ENCODE results near the gene AGRN. TPM values are rescaled to one million over a fixed set of nuclear protein-coding genes. Genes with fewer than 3 reads are reported as not detected.
A peak's percentile ranks its signal among the peaks of the same experiment; 100 is the strongest.

AGRN gene
- total RNA-seq, 1 experiment from 2014 or later = 184 TPM

DNA sequence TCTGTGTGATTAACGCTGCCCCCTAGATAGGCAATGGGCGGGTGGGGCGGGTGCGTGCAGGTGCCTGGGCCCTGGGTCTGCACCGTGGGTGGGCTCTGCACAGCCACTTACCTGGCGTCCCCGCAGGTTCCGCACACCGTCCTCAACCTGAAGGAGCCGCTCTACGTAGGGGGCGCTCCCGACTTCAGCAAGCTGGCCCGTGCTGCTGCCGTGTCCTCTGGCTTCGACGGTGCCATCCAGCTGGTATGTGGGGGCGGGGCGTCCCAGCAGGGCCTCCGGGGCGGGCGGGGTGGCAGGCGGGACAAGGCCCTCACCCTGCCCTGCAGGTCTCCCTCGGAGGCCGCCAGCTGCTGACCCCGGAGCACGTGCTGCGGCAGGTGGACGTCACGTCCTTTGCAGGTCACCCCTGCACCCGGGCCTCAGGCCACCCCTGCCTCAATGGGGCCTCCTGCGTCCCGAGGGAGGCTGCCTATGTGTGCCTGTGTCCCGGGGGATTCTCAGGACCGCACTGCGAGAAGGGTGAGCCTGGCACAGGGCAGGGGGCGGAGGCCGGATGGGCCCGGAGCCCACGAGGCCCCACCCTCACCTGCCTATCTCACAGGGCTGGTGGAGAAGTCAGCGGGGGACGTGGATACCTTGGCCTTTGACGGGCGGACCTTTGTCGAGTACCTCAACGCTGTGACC, 31.3 kb downstream of the AGRN start:
- H3K4me1 Mint-ChIP-seq = no peaks in the 10 kb centered on the region
- ChIA-PET POLR2A (interaction anchor here (0.7 kb wide), 1 partner anchor 10 kb away, joined by 3 read pairs; no protein-coding TSS in a partner anchor), CTCF (interaction anchor here (0.7 to 2.0 kb wide), 4 partner anchors 12 to 107 kb away, joined by 3 to 7 read pairs (median 4); no protein-coding TSS in a partner anchor)
- H3K9me3 Mint-ChIP-seq = peaks cover 6% of the 10 kb centered on the region
- H3K27me3 Mint-ChIP-seq (ENCODE audit: low read depth) = no peaks in the 10 kb centered on the region
- TF ChIP-seq MYBL2 (CRISPR knock-in tag; IDR thresholded peaks at IDR 0.05) (no peak), SMAD3 (CRISPR knock-in tag; IDR thresholded peaks at IDR 0.05; ENCODE audit: borderline replicate concordance) (no peak), ZNF423 (CRISPR knock-in tag; IDR thresholded peaks at IDR 0.05) (no peak), SMAD4 (CRISPR knock-in tag; IDR thresholded peaks at IDR 0.05) (no peak), NFATC4 (CRISPR knock-in tag; IDR thresholded peaks at IDR 0.05) (no peak), IRF2 (CRISPR knock-in tag; IDR thresholded peaks at IDR 0.05; ENCODE audit: borderline replicate concordance, low read depth) (no peak), GTF2I (CRISPR knock-in tag; conservative IDR thresholded peaks at IDR 0.05) (no peak), ATF1 (CRISPR knock-in tag; IDR thresholded peaks at IDR 0.05) (no peak), ZNF138 (CRISPR knock-in tag; conservative IDR thresholded peaks at IDR 0.05) (no peak), ZNF219 (CRISPR knock-in tag; IDR thresholded peaks at IDR 0.05; ENCODE audit: borderline replicate concordance) (no peak), NFE2L1 (CRISPR knock-in tag; IDR thresholded peaks at IDR 0.05) (no peak), ZNF416 (CRISPR knock-in tag; IDR thresholded peaks at IDR 0.05) (no peak)
- TF ChIP-seq, protein P1, sequence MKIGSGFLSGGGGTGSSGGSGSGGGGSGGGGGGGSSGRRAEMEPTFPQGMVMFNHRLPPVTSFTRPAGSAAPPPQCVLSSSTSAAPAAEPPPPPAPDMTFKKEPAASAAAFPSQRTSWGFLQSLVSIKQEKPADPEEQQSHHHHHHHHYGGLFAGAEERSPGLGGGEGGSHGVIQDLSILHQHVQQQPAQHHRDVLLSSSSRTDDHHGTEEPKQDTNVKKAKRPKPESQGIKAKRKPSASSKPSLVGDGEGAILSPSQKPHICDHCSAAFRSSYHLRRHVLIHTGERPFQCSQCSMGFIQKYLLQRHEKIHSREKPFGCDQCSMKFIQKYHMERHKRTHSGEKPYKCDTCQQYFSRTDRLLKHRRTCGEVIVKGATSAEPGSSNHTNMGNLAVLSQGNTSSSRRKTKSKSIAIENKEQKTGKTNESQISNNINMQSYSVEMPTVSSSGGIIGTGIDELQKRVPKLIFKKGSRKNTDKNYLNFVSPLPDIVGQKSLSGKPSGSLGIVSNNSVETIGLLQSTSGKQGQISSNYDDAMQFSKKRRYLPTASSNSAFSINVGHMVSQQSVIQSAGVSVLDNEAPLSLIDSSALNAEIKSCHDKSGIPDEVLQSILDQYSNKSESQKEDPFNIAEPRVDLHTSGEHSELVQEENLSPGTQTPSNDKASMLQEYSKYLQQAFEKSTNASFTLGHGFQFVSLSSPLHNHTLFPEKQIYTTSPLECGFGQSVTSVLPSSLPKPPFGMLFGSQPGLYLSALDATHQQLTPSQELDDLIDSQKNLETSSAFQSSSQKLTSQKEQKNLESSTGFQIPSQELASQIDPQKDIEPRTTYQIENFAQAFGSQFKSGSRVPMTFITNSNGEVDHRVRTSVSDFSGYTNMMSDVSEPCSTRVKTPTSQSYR (CRISPR knock-in tag; IDR thresholded peaks at IDR 0.05) = no peak
- TF ChIP-seq, protein P2, sequence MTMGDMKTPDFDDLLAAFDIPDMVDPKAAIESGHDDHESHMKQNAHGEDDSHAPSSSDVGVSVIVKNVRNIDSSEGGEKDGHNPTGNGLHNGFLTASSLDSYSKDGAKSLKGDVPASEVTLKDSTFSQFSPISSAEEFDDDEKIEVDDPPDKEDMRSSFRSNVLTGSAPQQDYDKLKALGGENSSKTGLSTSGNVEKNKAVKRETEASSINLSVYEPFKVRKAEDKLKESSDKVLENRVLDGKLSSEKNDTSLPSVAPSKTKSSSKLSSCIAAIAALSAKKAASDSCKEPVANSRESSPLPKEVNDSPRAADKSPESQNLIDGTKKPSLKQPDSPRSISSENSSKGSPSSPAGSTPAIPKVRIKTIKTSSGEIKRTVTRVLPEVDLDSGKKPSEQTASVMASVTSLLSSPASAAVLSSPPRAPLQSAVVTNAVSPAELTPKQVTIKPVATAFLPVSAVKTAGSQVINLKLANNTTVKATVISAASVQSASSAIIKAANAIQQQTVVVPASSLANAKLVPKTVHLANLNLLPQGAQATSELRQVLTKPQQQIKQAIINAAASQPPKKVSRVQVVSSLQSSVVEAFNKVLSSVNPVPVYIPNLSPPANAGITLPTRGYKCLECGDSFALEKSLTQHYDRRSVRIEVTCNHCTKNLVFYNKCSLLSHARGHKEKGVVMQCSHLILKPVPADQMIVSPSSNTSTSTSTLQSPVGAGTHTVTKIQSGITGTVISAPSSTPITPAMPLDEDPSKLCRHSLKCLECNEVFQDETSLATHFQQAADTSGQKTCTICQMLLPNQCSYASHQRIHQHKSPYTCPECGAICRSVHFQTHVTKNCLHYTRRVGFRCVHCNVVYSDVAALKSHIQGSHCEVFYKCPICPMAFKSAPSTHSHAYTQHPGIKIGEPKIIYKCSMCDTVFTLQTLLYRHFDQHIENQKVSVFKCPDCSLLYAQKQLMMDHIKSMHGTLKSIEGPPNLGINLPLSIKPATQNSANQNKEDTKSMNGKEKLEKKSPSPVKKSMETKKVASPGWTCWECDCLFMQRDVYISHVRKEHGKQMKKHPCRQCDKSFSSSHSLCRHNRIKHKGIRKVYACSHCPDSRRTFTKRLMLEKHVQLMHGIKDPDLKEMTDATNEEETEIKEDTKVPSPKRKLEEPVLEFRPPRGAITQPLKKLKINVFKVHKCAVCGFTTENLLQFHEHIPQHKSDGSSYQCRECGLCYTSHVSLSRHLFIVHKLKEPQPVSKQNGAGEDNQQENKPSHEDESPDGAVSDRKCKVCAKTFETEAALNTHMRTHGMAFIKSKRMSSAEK (CRISPR knock-in tag; IDR thresholded peaks at IDR 0.05; ENCODE audit: borderline replicate concordance) = no peak
- no peak overlapping the region for H3K27ac Mint-ChIP-seq
- no peak for DNase-seq (ENCODE audit: low spot score)
- H3K36me3 Mint-ChIP-seq = peaks cover 20% of the 10 kb centered on the region
- H3K4me3 Mint-ChIP-seq = no peak overlapping the region
- peak; percentile 54 for ATAC-seq

DNA sequence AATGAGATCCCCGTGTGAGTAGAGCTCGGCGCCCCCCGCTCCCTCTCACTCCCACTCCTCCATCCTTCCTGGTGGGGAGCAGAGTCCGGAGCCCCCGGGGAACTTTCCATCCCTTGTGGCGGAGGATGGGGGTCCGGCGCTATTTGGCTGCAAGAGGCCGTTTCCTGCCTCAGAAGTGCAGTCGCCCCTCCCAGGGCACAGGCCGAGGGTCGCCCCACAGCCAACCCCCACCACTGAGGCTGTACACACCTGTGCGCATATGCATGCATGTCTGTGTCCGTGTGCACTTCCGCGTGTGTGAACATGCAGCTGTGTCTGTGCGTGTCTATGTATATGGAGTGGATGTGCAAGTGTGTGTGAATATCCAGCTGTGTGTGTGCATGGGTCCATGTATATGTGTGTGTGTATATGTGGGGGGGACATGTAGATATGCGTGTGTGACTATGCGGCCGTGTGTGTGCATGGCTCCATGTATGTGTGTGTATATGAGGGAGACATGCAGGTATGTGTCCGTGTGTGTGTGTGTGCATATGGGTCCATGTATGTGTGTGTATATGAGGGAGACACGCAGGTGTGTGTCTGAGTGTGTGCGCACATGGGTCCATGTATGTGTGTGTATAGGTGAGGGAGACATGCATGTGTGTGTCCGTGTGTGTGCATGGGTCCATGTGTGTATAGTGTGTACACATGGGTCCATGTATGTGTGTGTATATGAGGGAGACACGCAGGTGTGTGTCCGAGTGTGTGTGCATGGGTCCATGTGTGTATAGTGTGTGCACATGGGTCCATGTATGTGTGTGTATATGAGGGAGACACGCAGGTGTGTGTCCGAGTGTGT, 32.3 kb downstream of the AGRN start:
- Mint-ChIP-seq H3K4me3 (no peak overlapping the region), H3K36me3 (peaks cover 17% of the 10 kb centered on the region), H3K27me3 (ENCODE audit: low read depth) (peaks cover 4% of the 10 kb centered on the region), H3K4me1 (no peaks in the 10 kb centered on the region), H3K9me3 (peaks cover 6% of the 10 kb centered on the region), H3K27ac (peak overlapping the region; percentile 41)
- no peak for ATAC-seq
- ChIA-PET CTCF (interaction anchor here (2.0 kb wide), 1 partner anchor 11 kb away, joined by 7 read pairs; no protein-coding TSS in a partner anchor), POLR2A (no interaction called here)
- DNase-seq (ENCODE audit: low spot score) = no peak
- no peak for TF ChIP-seq NFYB (CRISPR knock-in tag; conservative IDR thresholded peaks at IDR 0.05; ENCODE audit: low read depth)
- TF ChIP-seq ZNF423 (CRISPR knock-in tag; IDR thresholded peaks at IDR 0.05) = no peak
- TF ChIP-seq, protein P3, sequence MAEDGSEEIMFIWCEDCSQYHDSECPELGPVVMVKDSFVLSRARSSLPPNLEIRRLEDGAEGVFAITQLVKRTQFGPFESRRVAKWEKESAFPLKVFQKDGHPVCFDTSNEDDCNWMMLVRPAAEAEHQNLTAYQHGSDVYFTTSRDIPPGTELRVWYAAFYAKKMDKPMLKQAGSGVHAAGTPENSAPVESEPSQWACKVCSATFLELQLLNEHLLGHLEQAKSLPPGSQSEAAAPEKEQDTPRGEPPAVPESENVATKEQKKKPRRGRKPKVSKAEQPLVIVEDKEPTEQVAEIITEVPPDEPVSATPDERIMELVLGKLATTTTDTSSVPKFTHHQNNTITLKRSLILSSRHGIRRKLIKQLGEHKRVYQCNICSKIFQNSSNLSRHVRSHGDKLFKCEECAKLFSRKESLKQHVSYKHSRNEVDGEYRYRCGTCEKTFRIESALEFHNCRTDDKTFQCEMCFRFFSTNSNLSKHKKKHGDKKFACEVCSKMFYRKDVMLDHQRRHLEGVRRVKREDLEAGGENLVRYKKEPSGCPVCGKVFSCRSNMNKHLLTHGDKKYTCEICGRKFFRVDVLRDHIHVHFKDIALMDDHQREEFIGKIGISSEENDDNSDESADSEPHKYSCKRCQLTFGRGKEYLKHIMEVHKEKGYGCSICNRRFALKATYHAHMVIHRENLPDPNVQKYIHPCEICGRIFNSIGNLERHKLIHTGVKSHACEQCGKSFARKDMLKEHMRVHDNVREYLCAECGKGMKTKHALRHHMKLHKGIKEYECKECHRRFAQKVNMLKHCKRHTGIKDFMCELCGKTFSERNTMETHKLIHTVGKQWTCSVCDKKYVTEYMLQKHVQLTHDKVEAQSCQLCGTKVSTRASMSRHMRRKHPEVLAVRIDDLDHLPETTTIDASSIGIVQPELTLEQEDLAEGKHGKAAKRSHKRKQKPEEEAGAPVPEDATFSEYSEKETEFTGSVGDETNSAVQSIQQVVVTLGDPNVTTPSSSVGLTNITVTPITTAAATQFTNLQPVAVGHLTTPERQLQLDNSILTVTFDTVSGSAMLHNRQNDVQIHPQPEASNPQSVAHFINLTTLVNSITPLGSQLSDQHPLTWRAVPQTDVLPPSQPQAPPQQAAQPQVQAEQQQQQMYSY (CRISPR knock-in tag; IDR thresholded peaks at IDR 0.05) = no peak
- TF ChIP-seq, protein P4, sequence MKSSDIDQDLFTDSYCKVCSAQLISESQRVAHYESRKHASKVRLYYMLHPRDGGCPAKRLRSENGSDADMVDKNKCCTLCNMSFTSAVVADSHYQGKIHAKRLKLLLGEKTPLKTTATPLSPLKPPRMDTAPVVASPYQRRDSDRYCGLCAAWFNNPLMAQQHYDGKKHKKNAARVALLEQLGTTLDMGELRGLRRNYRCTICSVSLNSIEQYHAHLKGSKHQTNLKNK (CRISPR knock-in tag; IDR thresholded peaks at IDR 0.05) = no peak
- no peak for TF ChIP-seq SMAD3 (CRISPR knock-in tag; IDR thresholded peaks at IDR 0.05; ENCODE audit: borderline replicate concordance)
- no peak for TF ChIP-seq ZNF317 (CRISPR knock-in tag; IDR thresholded peaks at IDR 0.05; ENCODE audit: borderline replicate concordance, low read depth)
- TF ChIP-seq, protein P5, sequence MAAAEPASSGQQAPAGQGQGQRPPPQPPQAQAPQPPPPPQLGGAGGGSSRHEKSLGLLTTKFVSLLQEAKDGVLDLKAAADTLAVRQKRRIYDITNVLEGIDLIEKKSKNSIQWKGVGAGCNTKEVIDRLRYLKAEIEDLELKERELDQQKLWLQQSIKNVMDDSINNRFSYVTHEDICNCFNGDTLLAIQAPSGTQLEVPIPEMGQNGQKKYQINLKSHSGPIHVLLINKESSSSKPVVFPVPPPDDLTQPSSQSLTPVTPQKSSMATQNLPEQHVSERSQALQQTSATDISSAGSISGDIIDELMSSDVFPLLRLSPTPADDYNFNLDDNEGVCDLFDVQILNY (CRISPR knock-in tag; IDR thresholded peaks at IDR 0.05) = no peak
- TF ChIP-seq, protein P6, sequence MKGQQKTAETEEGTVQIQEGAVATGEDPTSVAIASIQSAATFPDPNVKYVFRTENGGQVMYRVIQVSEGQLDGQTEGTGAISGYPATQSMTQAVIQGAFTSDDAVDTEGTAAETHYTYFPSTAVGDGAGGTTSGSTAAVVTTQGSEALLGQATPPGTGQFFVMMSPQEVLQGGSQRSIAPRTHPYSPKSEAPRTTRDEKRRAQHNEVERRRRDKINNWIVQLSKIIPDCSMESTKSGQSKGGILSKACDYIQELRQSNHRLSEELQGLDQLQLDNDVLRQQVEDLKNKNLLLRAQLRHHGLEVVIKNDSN (CRISPR knock-in tag; IDR thresholded peaks at IDR 0.05) = no peak

Data from WTC11 (cell line).